OCI-LY3 (cell line): ENCODE measurements around the gene SIN3A.

Experiments
- CTCF ChIP-seq: fragments of 200-600, 300-600 bp; sonication (generic); IDR thresholded peaks from 2 replicates; pipeline ENCODE4 v1.5.1; 2014; ENCODE audit warnings: antibody characterized with exemption, low read length, low read depth
- EZH2phosphoT487 ChIP-seq: fragments of 200-600 bp; shearing (Covaris generic); IDR thresholded peaks from 2 replicates; pipeline ENCODE4 v1.6.1; 2018; ENCODE audit warnings: antibody characterized with exemption, mixed run types, low read depth

- TF ChIP-seq CTCF (no peak), EZH2phosphoT487 (no peak)
Measured at GRCh38 chr15:75450307-75451201, 936 bp downstream of the SIN3A start.
